ENCODE results near the gene RXRA.

RXRA gene

GRCh38 chr9:134332841-134333233, 6.6 kb downstream of the RXRA start:
- Histone ChIP-seq H3K36me3 (ENCODE audit: insufficient read depth, low read length) (no peaks in the 10 kb centered on the region), H2AFZ (ENCODE audit: low read depth, low read length) (no peak overlapping the region), H3K27me3 (ENCODE audit: insufficient read depth, low read length, poor library complexity) (no peaks in the 10 kb centered on the region), H3K4me1 (ENCODE audit: insufficient read depth, low read length) (peaks cover 6% of the 10 kb centered on the region), H3K4me3 (ENCODE audit: low read depth in 1 of 2, low read length in 2 of 2) (no peak overlapping the region), H3K9ac (ENCODE audit: low read depth, low read length) (no peak overlapping the region), H4K20me1 (ENCODE audit: insufficient read depth, low read length) (peaks cover 96% of the 10 kb centered on the region), H3K4me2 (ENCODE audit: insufficient read depth, low read length) (no peak overlapping the region), H3K27ac (ENCODE audit: low read length) (no peak overlapping the region), H3K79me2 (ENCODE audit: insufficient read depth, low read length) (peaks cover 12% of the 10 kb centered on the region), H3K9me3 (ENCODE audit: insufficient read depth, low read length, severe bottlenecking) (no peaks in the 10 kb centered on the region)
- DNase-seq (no peak), ATAC-seq (ENCODE audit: insufficient read depth, low read depth) (no peak)
- TF ChIP-seq, protein P1, sequence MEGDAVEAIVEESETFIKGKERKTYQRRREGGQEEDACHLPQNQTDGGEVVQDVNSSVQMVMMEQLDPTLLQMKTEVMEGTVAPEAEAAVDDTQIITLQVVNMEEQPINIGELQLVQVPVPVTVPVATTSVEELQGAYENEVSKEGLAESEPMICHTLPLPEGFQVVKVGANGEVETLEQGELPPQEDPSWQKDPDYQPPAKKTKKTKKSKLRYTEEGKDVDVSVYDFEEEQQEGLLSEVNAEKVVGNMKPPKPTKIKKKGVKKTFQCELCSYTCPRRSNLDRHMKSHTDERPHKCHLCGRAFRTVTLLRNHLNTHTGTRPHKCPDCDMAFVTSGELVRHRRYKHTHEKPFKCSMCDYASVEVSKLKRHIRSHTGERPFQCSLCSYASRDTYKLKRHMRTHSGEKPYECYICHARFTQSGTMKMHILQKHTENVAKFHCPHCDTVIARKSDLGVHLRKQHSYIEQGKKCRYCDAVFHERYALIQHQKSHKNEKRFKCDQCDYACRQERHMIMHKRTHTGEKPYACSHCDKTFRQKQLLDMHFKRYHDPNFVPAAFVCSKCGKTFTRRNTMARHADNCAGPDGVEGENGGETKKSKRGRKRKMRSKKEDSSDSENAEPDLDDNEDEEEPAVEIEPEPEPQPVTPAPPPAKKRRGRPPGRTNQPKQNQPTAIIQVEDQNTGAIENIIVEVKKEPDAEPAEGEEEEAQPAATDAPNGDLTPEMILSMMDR (IDR thresholded peaks at IDR 0.05; ENCODE audit: borderline replicate concordance, extremely low read depth, low read length, poor library complexity, severe bottlenecking): no peak
- no peak for TF ChIP-seq EZH2 (IDR thresholded peaks at IDR 0.05; ENCODE audit: borderline replicate concordance, low read depth, low read length, severe bottlenecking)

DNA sequence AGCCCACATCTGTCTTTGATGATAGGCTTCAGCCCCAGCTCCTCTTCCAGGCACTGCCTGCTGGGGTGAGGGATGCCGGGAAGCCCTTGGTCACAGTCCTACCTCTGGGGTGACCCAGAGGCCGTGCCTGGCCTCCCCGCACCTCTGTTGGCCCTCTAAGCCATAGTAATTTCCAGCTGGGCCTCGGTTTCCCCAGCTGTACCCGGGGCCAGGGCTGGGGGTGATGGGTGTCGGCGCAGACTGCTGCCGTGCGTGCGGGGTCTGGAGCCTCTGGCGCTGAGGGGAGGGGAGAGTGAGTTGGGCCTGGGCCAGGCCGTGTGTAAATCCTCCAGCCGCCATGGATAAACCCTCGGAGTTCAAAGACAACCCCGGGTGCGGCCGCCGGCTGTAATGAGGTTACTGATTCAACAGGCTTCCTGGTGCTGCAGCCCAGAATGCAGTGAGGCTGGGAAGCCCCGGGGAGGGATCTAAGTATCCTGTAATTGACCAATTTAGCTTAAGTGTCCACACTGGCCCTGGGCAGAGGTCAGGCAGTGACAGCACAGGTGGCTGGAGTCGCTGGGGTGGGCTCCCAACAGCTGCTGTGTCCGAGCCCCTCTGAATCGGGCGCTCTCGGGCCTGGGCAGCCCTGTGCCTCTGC, 7.1 kb downstream of the RXRA start:
- no peaks in the 10 kb centered on the region for H3K9me3 ChIP-seq (ENCODE audit: insufficient read depth, low read length, severe bottlenecking)
- H2AFZ ChIP-seq (ENCODE audit: low read depth, low read length): no peak overlapping the region
- no peaks in the 10 kb centered on the region for H3K27me3 ChIP-seq (ENCODE audit: insufficient read depth, low read length, poor library complexity)
- TF ChIP-seq, protein P1 (IDR thresholded peaks at IDR 0.05; ENCODE audit: borderline replicate concordance, extremely low read depth, low read length, poor library complexity, severe bottlenecking): no peak
- peaks cover 8% of the 10 kb centered on the region for H3K79me2 ChIP-seq (ENCODE audit: insufficient read depth, low read length)
- H3K4me2 ChIP-seq (ENCODE audit: insufficient read depth, low read length): no peak overlapping the region
- no peak for ATAC-seq (ENCODE audit: insufficient read depth, low read depth)
- no peak overlapping the region for H3K27ac ChIP-seq (ENCODE audit: low read length)
- H3K4me1 ChIP-seq (ENCODE audit: insufficient read depth, low read length): peaks cover under 1% of the 10 kb centered on the region; the same call in 1 of the 2 replicates
- H4K20me1 ChIP-seq (ENCODE audit: insufficient read depth, low read length): peaks cover 94% of the 10 kb centered on the region
- DNase-seq: no peak
- no peak overlapping the region for H3K4me3 ChIP-seq (ENCODE audit: low read depth in 1 of 2, low read length in 2 of 2)
- no peaks in the 10 kb centered on the region for H3K36me3 ChIP-seq (ENCODE audit: insufficient read depth, low read length)
- no peak overlapping the region for H3K9ac ChIP-seq (ENCODE audit: low read depth, low read length)

DNA sequence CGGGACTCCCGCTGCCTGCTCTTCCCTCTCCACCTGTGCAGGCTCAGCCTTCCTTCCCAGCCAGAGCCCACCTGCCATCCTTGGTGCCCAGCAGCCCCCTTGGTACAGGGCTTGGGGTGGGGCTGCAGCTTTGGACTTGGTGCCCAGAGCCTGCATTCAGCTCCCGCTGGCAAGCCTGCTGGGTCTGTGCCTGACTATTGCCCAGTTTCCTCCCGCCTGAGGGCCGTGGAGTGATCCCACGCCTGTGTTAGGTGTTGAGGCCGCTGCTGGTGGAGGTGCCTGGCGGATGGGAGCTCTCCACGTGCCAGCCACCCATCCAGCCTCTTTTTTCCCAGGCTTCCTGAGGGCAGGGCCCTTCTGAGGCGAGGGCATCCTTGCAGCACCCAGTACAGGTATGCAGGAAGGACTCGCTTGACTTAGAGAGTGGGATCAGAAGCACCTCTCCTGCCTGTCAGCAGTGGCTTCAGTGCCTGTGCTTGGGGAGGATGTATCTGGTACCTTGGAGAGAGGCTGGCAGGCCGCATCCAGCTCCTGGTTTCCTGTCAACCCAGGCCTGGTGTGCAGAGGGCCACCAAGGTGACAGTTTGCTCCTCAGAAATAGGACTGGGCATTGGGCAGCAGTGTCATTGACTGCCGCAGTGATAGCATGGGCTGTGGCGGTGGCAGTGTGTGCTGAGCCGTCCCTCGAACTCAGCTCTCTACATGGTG, 7.8 kb downstream of the RXRA start:
- ATAC-seq (ENCODE audit: insufficient read depth, low read depth) (no peak), DNase-seq (no peak)
- no peaks in the 10 kb centered on the region for H3K27me3 ChIP-seq (ENCODE audit: insufficient read depth, low read length, poor library complexity)
- TF ChIP-seq, protein P1 (IDR thresholded peaks at IDR 0.05; ENCODE audit: borderline replicate concordance, extremely low read depth, low read length, poor library complexity, severe bottlenecking): no peak
- no peak for TF ChIP-seq EZH2 (IDR thresholded peaks at IDR 0.05; ENCODE audit: borderline replicate concordance, low read depth, low read length, severe bottlenecking)
- no peak overlapping the region for H3K4me2 ChIP-seq (ENCODE audit: insufficient read depth, low read length)
- H2AFZ ChIP-seq (ENCODE audit: low read depth, low read length): no peak overlapping the region
- no peak overlapping the region for H3K4me3 ChIP-seq (ENCODE audit: low read depth in 1 of 2, low read length in 2 of 2)
- H3K79me2 ChIP-seq (ENCODE audit: insufficient read depth, low read length): peaks cover 4% of the 10 kb centered on the region; the same call in 1 of the 2 replicates
- no peaks in the 10 kb centered on the region for H3K9me3 ChIP-seq (ENCODE audit: insufficient read depth, low read length, severe bottlenecking)
- no peak overlapping the region for H3K27ac ChIP-seq (ENCODE audit: low read length)
- no peaks in the 10 kb centered on the region for H3K36me3 ChIP-seq (ENCODE audit: insufficient read depth, low read length)
- H4K20me1 ChIP-seq (ENCODE audit: insufficient read depth, low read length): peaks cover 90% of the 10 kb centered on the region
- H3K4me1 ChIP-seq (ENCODE audit: insufficient read depth, low read length): no peaks in the 10 kb centered on the region
- no peak overlapping the region for H3K9ac ChIP-seq (ENCODE audit: low read depth, low read length)
